Measurements from ENCODE around the gene HPS4.

HPS4 gene

DNA sequence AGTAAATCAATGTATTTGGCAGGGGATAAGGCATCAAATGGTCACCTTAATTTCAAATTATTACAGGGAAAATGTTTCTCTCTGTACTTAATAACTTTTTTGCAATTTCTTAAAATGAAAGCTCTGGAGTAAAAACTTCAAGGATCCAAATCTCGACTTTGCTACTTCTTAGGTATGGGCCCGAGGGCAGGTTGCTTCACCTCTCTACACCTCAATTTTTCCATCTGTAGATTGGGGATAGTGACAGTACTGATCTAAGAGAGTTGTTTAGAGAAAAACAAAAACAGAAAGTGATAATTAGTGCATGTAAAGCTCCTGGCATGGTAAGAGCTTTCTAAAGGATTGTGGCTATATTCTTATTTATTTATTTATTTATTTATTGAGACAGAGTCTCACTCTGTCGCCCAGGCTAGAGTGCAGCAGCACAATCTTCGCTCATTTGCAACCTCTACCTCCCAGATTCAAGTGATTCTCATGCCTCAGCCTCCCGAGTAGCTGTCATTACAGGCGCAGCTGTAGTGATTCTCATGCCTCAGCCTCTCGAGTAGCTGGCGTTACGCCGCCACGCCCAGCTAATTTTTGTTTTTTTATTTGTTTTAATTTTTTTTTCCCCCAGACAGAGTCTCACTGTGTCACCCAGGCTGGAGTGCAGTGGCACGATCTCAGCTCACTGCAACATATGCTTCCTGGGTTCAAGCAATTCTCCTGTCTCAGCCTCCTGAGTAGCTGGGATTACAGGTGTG is 31.0 kb upstream of the HPS4 start:
- peaks cover 4 to 5% of the 10 kb centered on the region in 2 experiments for H3K36me3 ChIP-seq (ENCODE audit: control insufficient read depth in 1 of 2, insufficient read depth in 2 of 2, low read length in 2 of 2)
- no CpG with 5 or more reads among the region's 12 CpGs for WGBS (ENCODE audit: extremely low coverage, insufficient coverage, insufficient read length)
- H2BK120ac ChIP-seq (ENCODE audit: insufficient read depth, low read length, poor library complexity), result no peak overlapping the region
- H2AK5ac ChIP-seq (ENCODE audit: low read length), result no peak overlapping the region
- no peak overlapping the region for H4K8ac ChIP-seq (ENCODE audit: low read depth, low read length)
- no peak overlapping the region for H3K27ac ChIP-seq (ENCODE audit: low read depth, low read length)
- no peak overlapping the region for H3K18ac ChIP-seq (ENCODE audit: low read length)
- no peak overlapping the region for H2BK12ac ChIP-seq (ENCODE audit: low read length)
- no peak overlapping the region for H4K91ac ChIP-seq (ENCODE audit: low read depth, low read length)
- H3K4ac ChIP-seq (ENCODE audit: low read depth, low read length), result no peak overlapping the region
- no peak overlapping the region for H3K4me3 ChIP-seq (ENCODE audit: low read depth, low read length)
- no peak overlapping the region for H3K4me2 ChIP-seq (ENCODE audit: low read length)
- H3K9ac ChIP-seq (ENCODE audit: low read length), result no peak overlapping the region
- no peak overlapping the region for H3K14ac ChIP-seq (ENCODE audit: low read length)
- H3K27me3 ChIP-seq (ENCODE audit: insufficient read depth, low read length), result no peaks in the 10 kb centered on the region
- H2AFZ ChIP-seq (ENCODE audit: insufficient read depth, low read length, poor library complexity), result no peak overlapping the region
- peaks cover 2% of the 10 kb centered on the region for H3K9me3 ChIP-seq (ENCODE audit: insufficient read depth, low read depth, low read length)
- H3K79me2 ChIP-seq (ENCODE audit: control insufficient read depth, insufficient read depth, low read length, poor library complexity), result peaks cover 3% of the 10 kb centered on the region
- no peak overlapping the region for H2BK5ac ChIP-seq (ENCODE audit: low read depth, low read length, poor library complexity)
- no peak overlapping the region for H3K23ac ChIP-seq (ENCODE audit: low read length)
- no peak for DNase-seq
- peaks cover 3% of the 10 kb centered on the region for H3K79me1 ChIP-seq (ENCODE audit: low read length)
- peaks cover 5 to 8% of the 10 kb centered on the region in 2 experiments for H3K4me1 ChIP-seq (ENCODE audit: control insufficient read depth in 1 of 2, insufficient read depth in 2 of 2, low read length in 2 of 2)
- H4K12ac ChIP-seq (ENCODE audit: low read depth, low read length), result no peak overlapping the region

DNA sequence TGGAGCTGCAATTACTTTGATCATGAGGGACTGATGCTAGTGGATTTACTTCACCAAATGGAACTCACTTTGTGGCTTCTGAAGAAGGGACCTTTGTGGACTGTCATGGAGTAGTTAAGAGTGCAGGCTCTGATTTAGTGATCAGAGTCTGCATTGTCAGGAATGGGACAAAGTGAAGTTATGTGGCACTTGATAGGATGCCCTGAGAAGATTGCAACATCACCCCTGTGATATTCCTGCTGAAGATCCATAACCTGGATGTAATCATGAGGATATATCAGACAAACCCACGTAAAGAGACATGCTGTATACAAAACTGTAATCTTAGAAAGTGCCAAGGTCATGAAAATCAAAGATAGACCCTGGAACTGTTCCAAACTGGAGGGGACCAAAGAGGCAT is 30.3 kb upstream of the HPS4 start:
- no peak overlapping the region for H3K4ac ChIP-seq (ENCODE audit: low read depth, low read length)
- no peak overlapping the region for H2BK5ac ChIP-seq (ENCODE audit: low read depth, low read length, poor library complexity)
- H3K36me3 ChIP-seq (ENCODE audit: control insufficient read depth in 1 of 2, insufficient read depth in 2 of 2, low read length in 2 of 2), result peaks cover 10 to 13% of the 10 kb centered on the region in 2 experiments
- no peak overlapping the region for H2BK12ac ChIP-seq (ENCODE audit: low read length)
- no peak overlapping the region for H3K4me2 ChIP-seq (ENCODE audit: low read length)
- H4K8ac ChIP-seq (ENCODE audit: low read depth, low read length), result no peak overlapping the region
- no peak overlapping the region for H2AFZ ChIP-seq (ENCODE audit: insufficient read depth, low read length, poor library complexity)
- no peaks in the 10 kb centered on the region for H3K27me3 ChIP-seq (ENCODE audit: insufficient read depth, low read length)
- H2AK5ac ChIP-seq (ENCODE audit: low read length), result no peak overlapping the region
- DNase-seq, result no peak
- peaks cover 3% of the 10 kb centered on the region for H3K79me2 ChIP-seq (ENCODE audit: control insufficient read depth, insufficient read depth, low read length, poor library complexity)
- H4K12ac ChIP-seq (ENCODE audit: low read depth, low read length), result no peak overlapping the region
- no peak overlapping the region for H3K14ac ChIP-seq (ENCODE audit: low read length)
- no peak overlapping the region for H3K27ac ChIP-seq (ENCODE audit: low read depth, low read length)
- H2BK120ac ChIP-seq (ENCODE audit: insufficient read depth, low read length, poor library complexity), result no peak overlapping the region
- H3K9ac ChIP-seq (ENCODE audit: low read length), result no peak overlapping the region
- no peak overlapping the region for H3K4me3 ChIP-seq (ENCODE audit: low read depth, low read length)
- H3K9me3 ChIP-seq (ENCODE audit: insufficient read depth, low read depth, low read length), result peaks cover 4% of the 10 kb centered on the region
- H3K18ac ChIP-seq (ENCODE audit: low read length), result no peak overlapping the region
- WGBS (ENCODE audit: extremely low coverage, insufficient coverage, insufficient read length), result no CpG with 5 or more reads among the region's 1 CpG
- peaks cover 3% of the 10 kb centered on the region for H3K79me1 ChIP-seq (ENCODE audit: low read length)
- H4K91ac ChIP-seq (ENCODE audit: low read depth, low read length), result no peak overlapping the region
- H3K4me1 ChIP-seq (ENCODE audit: control insufficient read depth in 1 of 2, insufficient read depth in 2 of 2, low read length in 2 of 2), result peaks cover 5 to 8% of the 10 kb centered on the region in 2 experiments
- no peak overlapping the region for H3K23ac ChIP-seq (ENCODE audit: low read length)

DNA sequence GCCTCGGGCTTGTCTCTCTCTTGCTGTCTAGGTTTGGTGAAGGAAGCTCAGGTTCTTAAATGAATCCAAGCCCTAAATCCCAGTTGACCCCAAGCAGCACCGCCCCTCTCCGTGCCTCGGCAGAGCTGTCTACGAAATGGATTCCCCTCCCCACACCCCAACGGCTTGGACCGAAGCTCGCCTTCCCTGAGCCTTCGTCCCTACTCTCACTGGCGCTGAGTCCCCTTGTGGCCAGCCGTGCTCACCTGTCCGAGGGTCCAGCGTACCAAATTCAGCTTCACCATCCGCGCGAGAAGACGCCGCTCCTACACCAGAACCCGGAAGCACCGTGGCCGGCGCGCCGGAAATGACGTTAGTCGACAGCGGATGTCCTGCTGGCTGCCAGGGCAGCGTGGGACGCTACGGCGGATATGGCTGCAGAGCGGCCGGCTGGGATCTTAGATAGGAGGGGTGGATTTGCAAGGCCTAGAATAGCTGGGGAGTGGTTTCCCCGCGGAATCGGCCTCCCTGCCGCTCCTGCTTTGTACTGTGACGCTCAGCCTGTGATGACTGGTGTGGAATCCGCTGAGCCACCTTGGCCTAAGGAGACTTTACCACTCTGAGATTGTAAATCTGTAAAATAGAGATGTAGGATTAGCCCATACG is 28.7 kb upstream of the HPS4 start, which contains the start of gene TFIP11:
Gene TFIP11, minus strand, starts transcription at position 325 of the 645 bp plus-strand sequence. CDS start 2,201 bp downstream, outside the sequence.
- H3K4me2 ChIP-seq (ENCODE audit: low read length), result peak within 1 kb of the TSS; percentile 86
- no peak within 1 kb of the TSS for H3K23ac ChIP-seq (ENCODE audit: low read length)
- H2AK5ac ChIP-seq (ENCODE audit: low read length), result no peak within 1 kb of the TSS
- no peak within 1 kb of the TSS for H2BK120ac ChIP-seq (ENCODE audit: insufficient read depth, low read length, poor library complexity)
- H3K14ac ChIP-seq (ENCODE audit: low read length), result peak within 1 kb of the TSS; percentile 69
- no peak within 1 kb of the TSS for H2BK12ac ChIP-seq (ENCODE audit: low read length)
- peak within 1 kb of the TSS; percentile 47 for H4K91ac ChIP-seq (ENCODE audit: low read depth, low read length)
- H3K4me1 ChIP-seq (ENCODE audit: control insufficient read depth in 1 of 2, insufficient read depth in 2 of 2, low read length in 2 of 2), result peaks cover 5 to 8% of the 10 kb centered on the region in 2 experiments
- H3K79me2 ChIP-seq (ENCODE audit: control insufficient read depth, insufficient read depth, low read length, poor library complexity), result peaks cover 3% of the 10 kb centered on the region
- H3K27ac ChIP-seq (ENCODE audit: low read depth, low read length), result no peak within 1 kb of the TSS
- peak within 1 kb of the TSS; percentile 96 for H3K4me3 ChIP-seq (ENCODE audit: low read depth, low read length)
- no CpG with 5 or more reads among the region's 40 CpGs for WGBS (ENCODE audit: extremely low coverage, insufficient coverage, insufficient read length)
- peaks cover 5% of the 10 kb centered on the region for H3K9me3 ChIP-seq (ENCODE audit: insufficient read depth, low read depth, low read length)
- peaks cover 16 to 17% of the 10 kb centered on the region in 2 experiments for H3K36me3 ChIP-seq (ENCODE audit: control insufficient read depth in 1 of 2, insufficient read depth in 2 of 2, low read length in 2 of 2)
- H4K12ac ChIP-seq (ENCODE audit: low read depth, low read length), result peak within 1 kb of the TSS; percentile 84
- H2BK5ac ChIP-seq (ENCODE audit: low read depth, low read length, poor library complexity), result no peak within 1 kb of the TSS
- H3K9ac ChIP-seq (ENCODE audit: low read length), result peak within 1 kb of the TSS; percentile 98
- no peaks in the 10 kb centered on the region for H3K27me3 ChIP-seq (ENCODE audit: insufficient read depth, low read length)
- H2AFZ ChIP-seq (ENCODE audit: insufficient read depth, low read length, poor library complexity), result peak within 1 kb of the TSS; percentile 27
- H3K79me1 ChIP-seq (ENCODE audit: low read length), result peaks cover 3% of the 10 kb centered on the region
- H4K8ac ChIP-seq (ENCODE audit: low read depth, low read length), result peak within 1 kb of the TSS; percentile 73
- peak within 1 kb of the TSS; percentile 22 for H3K4ac ChIP-seq (ENCODE audit: low read depth, low read length)
- H3K18ac ChIP-seq (ENCODE audit: low read length), result peak within 1 kb of the TSS; percentile 52
- DNase-seq, result peak; percentile 95 to 97

DNA sequence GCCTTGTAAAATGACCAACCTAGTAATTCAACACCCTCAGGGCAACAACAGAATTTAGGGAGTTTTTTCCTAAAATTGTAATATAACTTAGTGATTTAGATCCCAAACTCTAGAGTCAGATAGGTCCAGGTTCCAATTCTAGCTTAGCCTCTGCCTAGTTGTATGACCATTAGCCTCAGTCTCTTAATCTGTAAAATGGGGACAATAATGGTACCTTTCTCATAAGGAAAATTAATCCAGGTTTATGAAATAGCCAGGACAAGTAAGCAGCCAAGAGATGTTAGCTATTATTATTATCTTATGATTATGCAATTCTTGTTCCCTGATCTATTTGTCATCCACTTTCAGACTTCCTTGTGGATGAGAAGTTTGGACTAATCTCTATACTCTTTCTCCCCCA is 24.6 kb upstream of the HPS4 start:
- no peak overlapping the region for H3K4me3 ChIP-seq (ENCODE audit: low read depth, low read length)
- no peak overlapping the region for H3K14ac ChIP-seq (ENCODE audit: low read length)
- no peak overlapping the region for H4K12ac ChIP-seq (ENCODE audit: low read depth, low read length)
- H3K4me1 ChIP-seq (ENCODE audit: control insufficient read depth in 1 of 2, insufficient read depth in 2 of 2, low read length in 2 of 2), result peaks cover 5 to 8% of the 10 kb centered on the region in 2 experiments
- peaks cover 3% of the 10 kb centered on the region for H3K79me1 ChIP-seq (ENCODE audit: low read length)
- H4K8ac ChIP-seq (ENCODE audit: low read depth, low read length), result no peak overlapping the region
- H2BK12ac ChIP-seq (ENCODE audit: low read length), result no peak overlapping the region
- H4K91ac ChIP-seq (ENCODE audit: low read depth, low read length), result no peak overlapping the region
- no peak overlapping the region for H3K4ac ChIP-seq (ENCODE audit: low read depth, low read length)
- no peak overlapping the region for H2BK120ac ChIP-seq (ENCODE audit: insufficient read depth, low read length, poor library complexity)
- H3K9me3 ChIP-seq (ENCODE audit: insufficient read depth, low read depth, low read length), result peaks cover 3% of the 10 kb centered on the region
- H3K27ac ChIP-seq (ENCODE audit: low read depth, low read length), result no peak overlapping the region
- no peak for DNase-seq
- H3K79me2 ChIP-seq (ENCODE audit: control insufficient read depth, insufficient read depth, low read length, poor library complexity), result peaks cover 3% of the 10 kb centered on the region
- H2BK5ac ChIP-seq (ENCODE audit: low read depth, low read length, poor library complexity), result no peak overlapping the region
- H3K4me2 ChIP-seq (ENCODE audit: low read length), result no peak overlapping the region
- no peak overlapping the region for H3K18ac ChIP-seq (ENCODE audit: low read length)
- H2AFZ ChIP-seq (ENCODE audit: insufficient read depth, low read length, poor library complexity), result no peak overlapping the region
- H3K36me3 ChIP-seq (ENCODE audit: control insufficient read depth in 1 of 2, insufficient read depth in 2 of 2, low read length in 2 of 2), result peaks cover 35 to 42% of the 10 kb centered on the region in 2 experiments
- no peaks in the 10 kb centered on the region for H3K27me3 ChIP-seq (ENCODE audit: insufficient read depth, low read length)
- H3K9ac ChIP-seq (ENCODE audit: low read length), result no peak overlapping the region
- no peak overlapping the region for H2AK5ac ChIP-seq (ENCODE audit: low read length)
- no peak overlapping the region for H3K23ac ChIP-seq (ENCODE audit: low read length)
